ENCODE results near the gene ZGPAT. TPM values are rescaled to one million over a fixed set of nuclear protein-coding genes. Genes with fewer than 3 reads are reported as not detected.

The ZGPAT gene
- total and polyA plus RNA-seq, 9 donors = 1.7 to 26.4 (median 18.9) TPM

DNA sequence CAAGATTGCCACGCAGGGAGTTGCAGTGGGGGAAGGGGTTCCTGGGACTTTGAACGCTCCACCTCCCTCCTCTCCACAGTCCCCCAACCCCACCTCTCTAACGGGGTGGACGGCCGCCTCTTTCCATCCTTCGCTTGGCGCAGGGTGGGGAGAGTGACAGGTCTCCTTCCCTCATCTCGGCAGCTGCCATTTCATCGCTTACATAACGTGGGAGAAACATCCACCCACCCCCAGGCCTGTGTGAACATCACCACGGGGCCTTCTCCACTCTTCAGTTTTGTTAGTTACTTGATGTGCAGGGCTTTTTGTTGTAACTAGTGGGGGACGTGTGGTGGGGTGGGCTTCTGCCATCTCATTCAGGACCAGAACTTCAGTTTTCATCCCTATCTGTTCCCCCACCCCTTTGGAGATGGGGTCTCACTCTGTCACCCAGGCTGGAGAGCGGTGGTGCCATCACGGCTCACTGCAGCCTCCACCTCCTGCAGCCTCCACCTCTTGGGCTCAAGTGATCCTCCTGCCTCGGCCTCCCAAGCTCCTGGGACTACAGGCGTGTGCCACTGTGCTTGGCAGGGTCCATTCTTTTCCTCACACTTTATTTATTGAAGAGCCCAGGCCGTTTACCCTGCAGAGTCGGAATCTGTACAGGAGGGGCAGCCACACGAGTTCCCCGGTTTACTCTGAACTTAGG, 32.0 kb upstream of the ZGPAT start:
- intact Hi-C loops (cut with DNase I) = no loop called here

GRCh38 chr20:63678071-63678470, 29.8 kb upstream of the ZGPAT start:
- Histone ChIP-seq H3K9me3 (no peaks in the 10 kb centered on the region), H3K27ac (no peak overlapping the region), H3K27me3 (no peaks in the 10 kb centered on the region), H3K36me3 (no peaks in the 10 kb centered on the region), H3K4me3 (no peak overlapping the region), H3K4me1 (ENCODE audit: insufficient read depth) (no peaks in the 10 kb centered on the region)
- no peak for TF ChIP-seq CTCF (IDR thresholded peaks at IDR 0.05)
- TF ChIP-seq EP300 (IDR thresholded peaks at IDR 0.05) = no peak
- DNase-seq = no peak
- intact Hi-C loops (cut with DNase I) = no loop called here
- WGBS, 3 donors = 86 to 89% (median 88%) methylated on average over 13 of the region's 13 CpGs

More for the DNA sequence above, 32.0 kb upstream of the ZGPAT start:
- TF ChIP-seq POLR2A (IDR thresholded peaks at IDR 0.05) (no peak), EP300 (IDR thresholded peaks at IDR 0.05) (no peak), CTCF (IDR thresholded peaks at IDR 0.05) (no peak)
- Histone ChIP-seq H3K36me3 (no peaks in the 10 kb centered on the region), H3K27ac (no peak overlapping the region), H3K4me1 (ENCODE audit: insufficient read depth) (no peaks in the 10 kb centered on the region), H3K27me3 (no peaks in the 10 kb centered on the region), H3K4me3 (no peak overlapping the region), H3K9me3 (no peaks in the 10 kb centered on the region)
- 91 to 94% (median 94%) methylated on average over 20 of the region's 20 CpGs for WGBS, 3 donors
- DNase-seq = no peak

GRCh38 chr20:63678667-63679465, 29.0 kb upstream of the ZGPAT start:
- no peak for TF ChIP-seq CTCF (IDR thresholded peaks at IDR 0.05)
- TF ChIP-seq POLR2A (IDR thresholded peaks at IDR 0.05) = no peak
- TF ChIP-seq EP300 (IDR thresholded peaks at IDR 0.05) = no peak
- no peak overlapping the region for H3K4me3 ChIP-seq
- no peaks in the 10 kb centered on the region for H3K9me3 ChIP-seq
- no peaks in the 10 kb centered on the region for H3K36me3 ChIP-seq
- WGBS, 3 donors = 67 to 80% (median 69%) methylated on average over 38 of the region's 38 CpGs
- DNase-seq = no peak
- no peak overlapping the region for H3K27ac ChIP-seq
- no peaks in the 10 kb centered on the region for H3K4me1 ChIP-seq (ENCODE audit: insufficient read depth)
- intact Hi-C loops (cut with DNase I) = no loop called here
- H3K27me3 ChIP-seq = no peaks in the 10 kb centered on the region

GRCh38 chr20:63679799-63680305, 28.0 kb upstream of the ZGPAT start:
- 93 to 95% (median 94%) methylated on average over 19 of the region's 19 CpGs for WGBS, 3 donors
- Histone ChIP-seq H3K36me3 (no peaks in the 10 kb centered on the region), H3K4me1 (ENCODE audit: insufficient read depth) (no peaks in the 10 kb centered on the region), H3K27me3 (no peaks in the 10 kb centered on the region), H3K27ac (no peak overlapping the region), H3K4me3 (no peak overlapping the region), H3K9me3 (no peaks in the 10 kb centered on the region)
- intact Hi-C loops (cut with DNase I) = no loop called here
- TF ChIP-seq CTCF (IDR thresholded peaks at IDR 0.05) = no peak
- TF ChIP-seq EP300 (IDR thresholded peaks at IDR 0.05) = no peak
- TF ChIP-seq POLR2A (IDR thresholded peaks at IDR 0.05) = no peak
- DNase-seq = no peak

Data from ovary (tissue), 9 donors.